ENCODE data around the gene PSTK.

PSTK gene, protein sequence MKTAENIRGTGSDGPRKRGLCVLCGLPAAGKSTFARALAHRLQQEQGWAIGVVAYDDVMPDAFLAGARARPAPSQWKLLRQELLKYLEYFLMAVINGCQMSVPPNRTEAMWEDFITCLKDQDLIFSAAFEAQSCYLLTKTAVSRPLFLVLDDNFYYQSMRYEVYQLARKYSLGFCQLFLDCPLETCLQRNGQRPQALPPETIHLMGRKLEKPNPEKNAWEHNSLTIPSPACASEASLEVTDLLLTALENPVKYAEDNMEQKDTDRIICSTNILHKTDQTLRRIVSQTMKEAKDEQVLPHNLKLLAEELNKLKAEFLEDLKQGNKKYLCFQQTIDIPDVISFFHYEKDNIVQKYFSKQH

GRCh38 chr10:122980209-122981065 is at the start of gene PSTK:
TSS of gene PSTK (plus strand) at chr10:122980401. CDS start at chr10:122980480, 79 bp downstream.
- peak; percentile 50 for DNase-seq (ENCODE audit: low read depth)

- DNase-seq (ENCODE audit: low read depth) = peak; percentile 19
Observed at GRCh38 chr10:122931088-122931906, 48.9 kb upstream of the PSTK start.

GRCh38 chr10:122939133-122939855 is 40.9 kb upstream of the PSTK start:
- no peak for DNase-seq (ENCODE audit: low read depth)

GRCh38 chr10:122939856-122940543 is 40.2 kb upstream of the PSTK start:
- DNase-seq (ENCODE audit: low read depth) = peak; percentile 63

DNA sequence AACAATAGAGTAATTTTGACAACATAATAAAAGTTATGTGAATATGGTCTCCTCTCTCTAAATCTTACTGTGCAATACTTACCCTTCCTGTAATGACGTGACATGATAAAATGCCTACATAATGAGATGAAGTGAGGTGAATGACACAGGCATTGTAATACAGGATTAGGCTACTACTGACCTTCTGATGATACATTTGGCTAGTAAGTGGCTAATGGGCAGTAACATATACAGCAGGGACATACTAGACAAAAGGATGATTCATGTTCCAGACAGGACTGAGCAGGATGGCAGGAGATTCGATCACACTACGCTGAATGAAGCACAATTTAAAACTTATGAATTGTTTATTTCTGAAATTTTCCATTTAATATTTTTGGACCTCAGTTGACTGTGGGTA is 30.9 kb upstream of the PSTK start:
- DNase-seq (ENCODE audit: low read depth) = no peak

DNA sequence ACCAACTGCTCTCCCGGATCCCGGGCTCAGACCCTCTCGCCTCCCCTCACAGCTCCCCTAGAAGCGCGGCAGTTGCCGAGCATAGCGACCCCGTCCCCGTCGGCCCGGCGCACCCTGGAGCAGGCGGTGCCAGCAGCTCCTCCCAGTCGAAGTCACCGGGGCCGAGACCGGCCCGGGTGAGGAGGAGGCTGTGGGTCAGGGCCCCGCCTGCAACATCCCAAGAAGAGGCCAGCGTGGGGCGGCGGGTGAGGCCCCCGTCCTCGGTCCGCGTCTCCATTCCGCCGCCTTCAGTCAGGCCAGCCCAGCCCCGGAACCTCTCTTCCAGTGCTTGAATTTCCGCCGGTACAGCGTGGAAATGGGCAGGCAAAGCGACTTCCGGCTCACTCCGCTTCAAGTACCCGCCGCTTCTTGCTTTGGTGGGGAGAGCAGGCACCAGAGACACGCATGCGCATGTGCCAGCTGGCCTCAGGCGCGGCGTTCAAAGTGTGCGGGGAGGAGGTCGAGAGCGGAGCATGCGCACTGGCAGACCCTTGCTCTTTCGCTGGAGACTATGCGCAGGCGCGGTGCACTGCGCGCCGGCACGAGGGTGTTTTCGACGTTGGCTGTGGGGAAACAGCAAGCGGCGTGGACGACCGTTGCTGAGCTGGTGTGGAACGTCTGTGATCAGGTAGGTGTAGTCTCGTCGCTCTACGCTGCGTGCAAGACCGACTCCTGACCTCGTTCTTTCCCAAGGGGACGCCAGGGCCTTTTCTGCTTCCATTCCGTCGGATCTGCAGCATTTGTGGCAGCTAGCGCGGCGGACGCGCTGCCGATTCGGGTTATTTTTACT is 26.1 kb upstream of the PSTK start, which contains the start of gene C10orf88:
C10orf88 (minus strand) TSS at position 326 of the 829 bp plus-strand sequence; CDS start at position 277, 49 bp downstream.
- peak; percentile 96 for DNase-seq (ENCODE audit: low read depth)

DNA sequence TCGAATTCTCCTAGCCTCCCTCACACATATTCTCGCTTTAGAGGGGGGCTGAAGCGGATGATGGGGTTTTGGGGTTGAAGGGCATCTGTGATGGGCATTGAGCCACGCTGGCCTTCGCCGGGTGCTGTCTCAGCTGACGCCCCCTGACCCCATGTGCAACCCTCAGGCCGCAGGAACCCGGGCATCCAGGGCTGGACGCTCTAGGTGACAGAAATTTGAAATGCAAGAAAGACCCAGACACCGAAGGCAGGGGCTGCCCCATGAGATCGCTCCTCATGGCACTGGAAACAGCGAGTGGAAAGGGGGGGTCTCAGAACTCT is 25.5 kb upstream of the PSTK start:
- no peak for DNase-seq (ENCODE audit: low read depth)

GRCh38 chr10:122955892-122956291 is 24.3 kb upstream of the PSTK start:
- DNase-seq (ENCODE audit: low read depth) = no peak

DNA sequence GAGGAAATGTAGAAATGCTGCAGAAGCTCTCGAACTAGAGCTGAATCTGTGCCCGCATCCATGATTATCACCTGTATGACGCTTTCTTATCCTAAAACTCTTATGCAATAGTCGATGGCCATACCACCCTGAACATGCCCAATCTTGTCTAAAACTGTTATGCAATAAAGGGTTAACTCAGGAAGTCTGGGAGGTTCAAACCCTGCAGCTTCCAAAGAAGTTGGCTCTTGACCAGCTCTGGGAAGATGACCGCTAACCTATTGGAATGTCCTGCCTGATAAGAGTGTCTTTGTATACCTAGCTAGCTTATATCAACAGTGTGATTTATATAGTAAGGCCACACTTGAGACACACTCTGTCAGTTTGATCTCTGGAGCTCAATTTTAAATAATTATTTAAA is 22.7 kb upstream of the PSTK start:
- no peak for DNase-seq (ENCODE audit: low read depth)

DNA sequence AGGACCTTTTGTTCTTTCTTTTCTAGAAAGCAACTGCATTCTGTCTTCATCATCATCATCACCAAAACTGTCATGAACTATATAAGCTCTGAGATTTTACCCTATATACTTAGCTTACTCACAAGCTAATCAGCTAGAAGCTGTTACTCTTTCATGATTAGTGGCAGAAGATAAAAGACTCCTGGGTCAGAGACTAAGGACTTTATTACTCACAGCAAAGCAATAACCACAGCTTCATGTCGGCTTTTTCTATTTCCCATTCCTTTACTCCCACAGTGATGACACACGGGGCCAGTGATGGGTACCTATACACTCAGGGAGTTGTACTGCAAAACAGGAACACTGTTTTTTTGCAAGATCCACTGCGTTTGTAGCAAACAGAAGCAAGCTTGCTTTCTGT is 17.8 kb upstream of the PSTK start:
- DNase-seq (ENCODE audit: low read depth) = no peak

GRCh38 chr10:122966879-122967278 is 13.3 kb upstream of the PSTK start:
- no peak for DNase-seq (ENCODE audit: low read depth)

- no peak for DNase-seq (ENCODE audit: low read depth)
Observed at GRCh38 chr10:122968698-122969097, 11.5 kb upstream of the PSTK start.

DNA sequence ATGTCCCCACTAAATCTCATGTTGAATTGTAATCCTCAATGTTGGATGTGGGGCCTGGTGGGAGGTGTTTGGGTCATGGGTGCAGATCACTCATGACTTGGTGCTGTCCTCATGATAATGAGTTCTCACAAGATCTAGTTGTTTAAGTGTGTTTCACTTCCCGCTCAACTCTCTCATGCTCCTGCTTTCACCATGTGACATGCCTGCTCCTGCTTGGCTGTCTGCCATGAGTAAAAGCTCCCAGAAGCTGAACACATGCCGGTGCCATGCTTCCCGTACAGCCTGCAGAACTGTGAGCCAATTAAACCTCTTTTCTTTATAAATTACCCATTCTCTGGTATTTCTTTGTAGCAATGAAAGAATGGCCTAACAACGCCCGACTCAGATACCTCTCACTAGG is 6.2 kb upstream of the PSTK start:
- DNase-seq (ENCODE audit: low read depth) = no peak

GRCh38 chr10:122974543-122975064 is 5.6 kb upstream of the PSTK start:
- DNase-seq (ENCODE audit: low read depth) = no peak

- no peak for DNase-seq (ENCODE audit: low read depth)
Observed at GRCh38 chr10:122981066-122981464, 864 bp downstream of the PSTK start.

GRCh38 chr10:122983898-122984297 is 3.7 kb downstream of the PSTK start:
- DNase-seq (ENCODE audit: low read depth) = no peak

DNA sequence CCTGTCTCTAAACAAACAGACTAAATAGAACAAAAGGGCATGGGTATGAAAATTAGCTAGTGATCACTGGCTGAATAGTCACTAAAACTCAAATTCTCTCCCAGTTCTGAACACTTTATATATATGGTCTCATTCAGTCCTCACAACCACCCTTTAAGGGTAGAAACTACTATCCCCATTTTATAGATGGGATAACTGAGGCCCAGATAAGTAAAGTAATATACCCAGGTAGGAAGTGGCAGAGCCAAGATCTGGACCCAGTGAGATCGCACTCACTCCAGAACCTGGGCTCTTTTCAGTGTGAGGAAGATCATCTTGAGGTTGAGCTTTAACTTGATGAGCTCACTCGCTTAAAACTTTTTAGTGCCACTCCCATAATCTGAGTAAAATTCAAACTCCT is 4.5 kb downstream of the PSTK start:
- DNase-seq (ENCODE audit: low read depth) = no peak

DNA sequence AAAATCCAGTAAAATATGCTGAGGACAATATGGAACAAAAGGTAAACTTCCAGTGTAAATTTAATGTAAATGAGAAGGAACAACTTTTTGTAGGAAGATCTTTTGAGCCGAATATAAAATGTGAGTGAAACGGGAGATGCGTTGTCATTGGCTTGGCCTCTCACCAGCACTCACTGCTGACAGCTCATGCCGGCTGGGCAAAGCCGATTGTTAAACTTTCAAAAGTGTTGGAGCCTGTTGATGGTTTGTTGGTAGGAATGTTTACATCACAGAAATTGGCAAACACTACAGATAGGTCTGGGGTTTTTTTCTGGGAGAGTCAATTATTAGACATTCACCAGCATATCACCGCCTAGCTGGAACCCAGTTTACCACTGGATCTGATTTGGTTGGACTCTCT is 6.1 kb downstream of the PSTK start:
- DNase-seq (ENCODE audit: low read depth) = no peak

DNA sequence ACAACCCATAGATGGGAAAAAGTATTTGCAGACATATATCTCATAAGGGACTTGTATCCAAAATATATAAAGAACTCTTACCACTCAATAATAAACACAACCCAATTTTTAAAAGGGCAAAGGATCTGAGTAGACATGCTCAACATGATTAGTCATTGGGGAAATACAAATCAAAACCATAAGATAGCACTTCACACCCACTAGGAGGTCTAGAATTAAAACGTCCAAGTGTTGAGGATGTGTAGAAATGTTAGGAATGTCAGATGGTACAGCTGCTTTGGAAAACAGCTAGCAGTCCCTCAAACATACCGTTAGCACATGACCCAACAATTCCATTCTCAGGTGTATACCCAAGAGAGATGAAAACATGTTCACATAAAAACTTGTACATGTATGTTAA is 8.3 kb downstream of the PSTK start:
- DNase-seq (ENCODE audit: low read depth) = no peak

DNA sequence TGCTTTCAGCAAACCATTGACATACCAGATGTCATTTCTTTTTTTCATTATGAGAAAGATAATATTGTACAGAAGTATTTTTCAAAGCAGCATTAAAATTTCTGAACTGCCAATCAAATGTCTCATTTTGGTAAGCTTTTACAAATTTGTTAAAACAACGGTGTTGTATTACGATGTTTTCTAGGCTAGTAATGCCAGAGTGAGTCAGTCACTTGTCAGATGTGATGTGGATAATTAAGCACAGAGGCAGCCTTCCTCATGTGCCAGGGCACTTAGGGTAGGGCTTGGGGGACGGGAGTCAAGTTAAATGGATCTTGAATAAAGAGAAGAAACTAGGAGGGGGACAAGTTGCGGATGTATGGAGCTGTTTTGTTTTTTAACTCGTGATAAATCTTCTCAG is 10.1 kb downstream of the PSTK start:
- DNase-seq (ENCODE audit: low read depth) = no peak
